ENCODE data around the gene HMOX2.

DNA sequence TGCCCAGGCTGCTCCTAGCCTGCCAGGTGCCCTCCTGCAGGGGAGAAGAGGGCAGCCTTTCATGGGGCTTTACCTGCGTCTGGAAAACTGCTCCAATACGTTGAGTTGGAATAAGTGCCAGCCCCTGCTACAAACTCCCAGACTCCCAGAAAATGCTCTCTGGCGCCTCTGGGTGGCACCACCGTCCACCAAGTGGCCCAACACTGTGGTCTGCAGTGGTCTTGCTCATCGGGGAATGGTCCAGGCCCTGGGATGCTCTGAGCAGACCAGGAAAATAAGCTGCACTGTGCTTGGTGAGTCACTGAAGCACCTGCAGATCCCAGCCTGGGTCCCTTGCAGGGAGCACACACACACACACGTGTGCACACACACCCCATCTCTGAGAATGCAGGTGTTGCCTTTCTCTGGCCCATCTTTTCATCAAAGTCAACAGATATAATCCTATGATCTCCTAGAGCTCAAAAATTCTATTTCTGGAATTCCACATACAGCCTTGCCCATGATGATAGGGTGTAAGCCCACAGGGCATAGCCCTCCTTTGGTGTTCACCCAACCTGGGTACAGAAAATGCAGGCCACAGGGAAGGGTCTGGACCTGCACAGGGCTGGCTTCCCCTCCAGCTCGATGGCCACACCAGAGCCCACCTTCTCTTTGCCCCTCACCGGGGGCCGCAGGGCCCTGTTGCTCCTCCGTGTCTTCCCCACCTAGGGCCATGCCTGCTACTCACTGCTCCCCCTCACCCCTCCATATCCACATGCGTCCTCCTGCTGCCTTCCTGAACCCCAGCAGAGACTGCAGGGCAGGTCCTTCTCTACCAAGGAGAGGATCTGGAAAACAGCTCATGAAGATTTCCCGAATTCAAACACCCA is 41.8 kb downstream of the HMOX2 start:
- TF ChIP-seq, protein P1, sequence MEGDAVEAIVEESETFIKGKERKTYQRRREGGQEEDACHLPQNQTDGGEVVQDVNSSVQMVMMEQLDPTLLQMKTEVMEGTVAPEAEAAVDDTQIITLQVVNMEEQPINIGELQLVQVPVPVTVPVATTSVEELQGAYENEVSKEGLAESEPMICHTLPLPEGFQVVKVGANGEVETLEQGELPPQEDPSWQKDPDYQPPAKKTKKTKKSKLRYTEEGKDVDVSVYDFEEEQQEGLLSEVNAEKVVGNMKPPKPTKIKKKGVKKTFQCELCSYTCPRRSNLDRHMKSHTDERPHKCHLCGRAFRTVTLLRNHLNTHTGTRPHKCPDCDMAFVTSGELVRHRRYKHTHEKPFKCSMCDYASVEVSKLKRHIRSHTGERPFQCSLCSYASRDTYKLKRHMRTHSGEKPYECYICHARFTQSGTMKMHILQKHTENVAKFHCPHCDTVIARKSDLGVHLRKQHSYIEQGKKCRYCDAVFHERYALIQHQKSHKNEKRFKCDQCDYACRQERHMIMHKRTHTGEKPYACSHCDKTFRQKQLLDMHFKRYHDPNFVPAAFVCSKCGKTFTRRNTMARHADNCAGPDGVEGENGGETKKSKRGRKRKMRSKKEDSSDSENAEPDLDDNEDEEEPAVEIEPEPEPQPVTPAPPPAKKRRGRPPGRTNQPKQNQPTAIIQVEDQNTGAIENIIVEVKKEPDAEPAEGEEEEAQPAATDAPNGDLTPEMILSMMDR (optimal IDR thresholded peaks at IDR 0.05 in 1 of 3, IDR thresholded peaks at IDR 0.05 in 1 of 3, conservative IDR thresholded peaks at IDR 0.05 in 1 of 3; ENCODE audit: extremely low read depth in 1 of 3, insufficient read depth in 2 of 3, low read length in 3 of 3), result peak; percentile 57 to 74 (median 67)
- TF ChIP-seq EZH2 (IDR thresholded peaks at IDR 0.05; ENCODE audit: low read length), result no peak
